ENCODE data around the gene C1QA.

The C1QA gene

GRCh38 chr1:22597996-22598395, 38.4 kb upstream of the C1QA start:
- FAIRE-seq: no peak
- TF ChIP-seq TAF1 (IDR thresholded peaks at IDR 0.05; ENCODE audit: low read depth, low read length): no peak
- TF ChIP-seq POLR2AphosphoS5 (IDR thresholded peaks at IDR 0.05; ENCODE audit: low read depth, low read length): no peak
- TF ChIP-seq POU2F2 (IDR thresholded peaks at IDR 0.05; ENCODE audit: low read depth, low read length): no peak
- no peak for TF ChIP-seq SPI1 (IDR thresholded peaks at IDR 0.05; ENCODE audit: low read depth, low read length)
- TF ChIP-seq PAX5 (IDR thresholded peaks at IDR 0.05; ENCODE audit: insufficient read depth, low read length, severe bottlenecking): no peak
- TF ChIP-seq POLR2A (IDR thresholded peaks at IDR 0.05; ENCODE audit: low read depth, low read length): no peak
- no peak for DNase-seq (ENCODE audit: insufficient read length, low spot score)

DNA sequence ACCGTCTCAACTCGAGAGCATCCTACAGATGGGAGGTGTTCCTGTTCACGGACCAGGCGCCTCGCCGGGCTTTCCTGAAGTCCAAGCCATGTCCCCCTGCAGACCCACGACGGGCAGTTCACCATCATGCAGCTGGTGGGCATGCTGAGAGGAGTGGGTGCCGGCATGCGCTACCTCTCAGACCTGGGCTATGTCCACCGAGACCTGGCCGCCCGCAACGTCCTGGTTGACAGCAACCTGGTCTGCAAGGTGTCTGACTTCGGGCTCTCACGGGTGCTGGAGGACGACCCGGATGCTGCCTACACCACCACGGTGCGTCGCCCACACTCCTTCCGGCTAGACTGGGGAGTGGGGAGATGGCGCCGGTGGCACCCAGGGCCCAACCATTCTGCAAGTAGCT, 37.7 kb upstream of the C1QA start:
- FAIRE-seq (no peak), DNase-seq (ENCODE audit: insufficient read length, low spot score) (no peak)
- TF ChIP-seq SPI1 (IDR thresholded peaks at IDR 0.05; ENCODE audit: low read depth, low read length): no peak
- TF ChIP-seq TAF1 (IDR thresholded peaks at IDR 0.05; ENCODE audit: low read depth, low read length): no peak
- TF ChIP-seq POU2F2 (IDR thresholded peaks at IDR 0.05; ENCODE audit: low read depth, low read length): no peak
- TF ChIP-seq POLR2AphosphoS5 (IDR thresholded peaks at IDR 0.05; ENCODE audit: low read depth, low read length): no peak
- no peak for TF ChIP-seq POLR2A (IDR thresholded peaks at IDR 0.05; ENCODE audit: low read depth, low read length)
- TF ChIP-seq PAX5 (IDR thresholded peaks at IDR 0.05; ENCODE audit: insufficient read depth, low read length, severe bottlenecking): no peak

GRCh38 chr1:22600071-22600816, 36.2 kb upstream of the C1QA start:
- no peak for FAIRE-seq
- no peak for DNase-seq (ENCODE audit: insufficient read length, low spot score)
- no peak for TF ChIP-seq POLR2AphosphoS5 (IDR thresholded peaks at IDR 0.05; ENCODE audit: low read depth, low read length)
- no peak for TF ChIP-seq POLR2A (IDR thresholded peaks at IDR 0.05; ENCODE audit: low read depth, low read length)
- no peak for TF ChIP-seq POU2F2 (IDR thresholded peaks at IDR 0.05; ENCODE audit: low read depth, low read length)
- TF ChIP-seq PAX5 (IDR thresholded peaks at IDR 0.05; ENCODE audit: insufficient read depth, low read length, severe bottlenecking): no peak
- TF ChIP-seq SPI1 (IDR thresholded peaks at IDR 0.05; ENCODE audit: low read depth, low read length): no peak
- no peak for TF ChIP-seq TAF1 (IDR thresholded peaks at IDR 0.05; ENCODE audit: low read depth, low read length)

- no peak for TF ChIP-seq POU2F2 (IDR thresholded peaks at IDR 0.05; ENCODE audit: low read depth, low read length)
- no peak for TF ChIP-seq POLR2AphosphoS5 (IDR thresholded peaks at IDR 0.05; ENCODE audit: low read depth, low read length)
- TF ChIP-seq TAF1 (IDR thresholded peaks at IDR 0.05; ENCODE audit: low read depth, low read length): no peak
- TF ChIP-seq SPI1 (IDR thresholded peaks at IDR 0.05; ENCODE audit: low read depth, low read length): no peak
- TF ChIP-seq POLR2A (IDR thresholded peaks at IDR 0.05; ENCODE audit: low read depth, low read length): no peak
- TF ChIP-seq PAX5 (IDR thresholded peaks at IDR 0.05; ENCODE audit: insufficient read depth, low read length, severe bottlenecking): no peak
- FAIRE-seq (no peak), DNase-seq (ENCODE audit: insufficient read length, low spot score) (no peak)
Measured at GRCh38 chr1:22600817-22601605, 35.4 kb upstream of the C1QA start.

- TF ChIP-seq POLR2AphosphoS5 (IDR thresholded peaks at IDR 0.05; ENCODE audit: low read depth, low read length) (no peak), TAF1 (IDR thresholded peaks at IDR 0.05; ENCODE audit: low read depth, low read length) (no peak), SPI1 (IDR thresholded peaks at IDR 0.05; ENCODE audit: low read depth, low read length) (no peak), PAX5 (IDR thresholded peaks at IDR 0.05; ENCODE audit: insufficient read depth, low read length, severe bottlenecking) (no peak), POLR2A (IDR thresholded peaks at IDR 0.05; ENCODE audit: low read depth, low read length) (no peak), POU2F2 (IDR thresholded peaks at IDR 0.05; ENCODE audit: low read depth, low read length) (no peak)
- FAIRE-seq (no peak), DNase-seq (ENCODE audit: insufficient read length, low spot score) (no peak)
Measured at GRCh38 chr1:22601610-22602009, 34.8 kb upstream of the C1QA start.

DNA sequence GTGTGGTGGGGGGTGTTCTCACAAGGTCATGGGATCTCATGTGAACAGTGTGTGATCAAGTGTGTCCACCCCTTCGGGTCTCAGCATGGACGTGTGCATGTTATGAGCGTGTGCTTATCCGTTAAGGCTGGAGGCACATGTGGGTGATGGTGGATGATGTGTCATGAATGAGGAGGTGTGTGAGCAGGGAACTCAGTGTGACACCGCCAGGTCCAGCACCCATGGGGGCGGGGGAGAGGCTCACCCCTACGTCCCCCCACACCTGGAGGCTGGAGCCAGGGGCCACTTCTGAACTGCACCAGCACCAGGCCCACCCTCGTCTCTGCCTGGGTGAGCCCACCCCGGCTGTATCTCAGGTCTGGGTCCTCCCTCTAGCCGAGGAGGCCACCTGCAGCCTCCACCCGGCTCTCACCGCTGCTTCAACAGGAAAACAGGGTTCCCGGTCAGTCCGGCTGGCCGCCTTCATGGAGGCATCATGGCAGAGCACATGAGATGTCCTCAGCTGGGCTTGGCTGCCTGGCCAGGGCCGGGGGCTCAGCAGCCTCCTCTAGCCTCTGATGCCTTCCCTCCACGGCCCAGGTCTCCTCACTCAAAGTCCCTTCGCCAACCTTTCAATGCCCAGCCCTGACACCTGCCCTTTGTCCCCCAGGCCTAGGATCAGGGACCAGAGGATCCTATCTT, 34.2 kb upstream of the C1QA start:
- TF ChIP-seq POU2F2 (IDR thresholded peaks at IDR 0.05; ENCODE audit: low read depth, low read length): no peak
- TF ChIP-seq POLR2AphosphoS5 (IDR thresholded peaks at IDR 0.05; ENCODE audit: low read depth, low read length): no peak
- TF ChIP-seq PAX5 (IDR thresholded peaks at IDR 0.05; ENCODE audit: insufficient read depth, low read length, severe bottlenecking): no peak
- no peak for TF ChIP-seq SPI1 (IDR thresholded peaks at IDR 0.05; ENCODE audit: low read depth, low read length)
- TF ChIP-seq POLR2A (IDR thresholded peaks at IDR 0.05; ENCODE audit: low read depth, low read length): no peak
- TF ChIP-seq TAF1 (IDR thresholded peaks at IDR 0.05; ENCODE audit: low read depth, low read length): no peak
- FAIRE-seq (no peak), DNase-seq (ENCODE audit: insufficient read length, low spot score) (no peak)

DNA sequence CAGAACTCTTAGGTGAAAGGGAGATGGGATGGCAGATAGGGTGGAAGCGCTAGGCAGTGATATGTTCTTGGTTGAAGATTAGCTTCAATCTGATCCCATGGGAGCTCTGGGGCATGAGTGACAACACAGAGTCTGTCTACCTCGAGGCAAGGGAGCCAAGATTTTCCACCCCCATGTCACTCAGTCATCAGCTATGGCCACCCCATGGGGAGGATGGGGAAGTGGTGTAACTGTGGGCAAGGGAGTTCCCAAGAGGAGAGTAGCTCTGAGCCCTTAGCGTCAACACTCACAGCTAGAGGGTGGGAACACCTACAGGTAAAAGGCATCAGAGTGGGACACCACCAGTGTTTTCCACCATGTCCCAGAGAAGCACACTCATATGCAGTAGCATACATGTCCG, 30.3 kb upstream of the C1QA start:
- no peak for TF ChIP-seq POLR2AphosphoS5 (IDR thresholded peaks at IDR 0.05; ENCODE audit: low read depth, low read length)
- no peak for FAIRE-seq
- DNase-seq (ENCODE audit: insufficient read length, low spot score): no peak

GRCh38 chr1:22607154-22607553, 29.3 kb upstream of the C1QA start:
- DNase-seq (ENCODE audit: insufficient read length, low spot score) (no peak), FAIRE-seq (no peak)
- TF ChIP-seq POLR2A (IDR thresholded peaks at IDR 0.05; ENCODE audit: low read depth, low read length) (no peak), POLR2AphosphoS5 (IDR thresholded peaks at IDR 0.05; ENCODE audit: low read depth, low read length) (no peak), SPI1 (IDR thresholded peaks at IDR 0.05; ENCODE audit: low read depth, low read length) (no peak), PAX5 (IDR thresholded peaks at IDR 0.05; ENCODE audit: insufficient read depth, low read length, severe bottlenecking) (no peak), TAF1 (IDR thresholded peaks at IDR 0.05; ENCODE audit: low read depth, low read length) (no peak), POU2F2 (IDR thresholded peaks at IDR 0.05; ENCODE audit: low read depth, low read length) (no peak)

GRCh38 chr1:22608361-22608760, 28.1 kb upstream of the C1QA start:
- DNase-seq (ENCODE audit: insufficient read length, low spot score): no peak
- TF ChIP-seq SPI1 (IDR thresholded peaks at IDR 0.05; ENCODE audit: low read depth, low read length) (no peak), PAX5 (IDR thresholded peaks at IDR 0.05; ENCODE audit: insufficient read depth, low read length, severe bottlenecking) (no peak), TAF1 (IDR thresholded peaks at IDR 0.05; ENCODE audit: low read depth, low read length) (no peak), POLR2A (IDR thresholded peaks at IDR 0.05; ENCODE audit: low read depth, low read length) (no peak), POLR2AphosphoS5 (IDR thresholded peaks at IDR 0.05; ENCODE audit: low read depth, low read length) (no peak), POU2F2 (IDR thresholded peaks at IDR 0.05; ENCODE audit: low read depth, low read length) (no peak)
- FAIRE-seq: no peak

All from GM12891 (cell line).